Calu3 (cell line): Measurements from ENCODE around the gene FBXO2. TPM values are rescaled to one million over a fixed set of nuclear protein-coding genes. Genes with fewer than 3 reads are reported as not detected.

Experiments
- BruUV-seq: library from RNA; stranded (reverse); fragments of 400-500 nt; replicated peaks from 2 replicates; lab custom pipeline; 2021; lab: Mats Ljungman, UMichigan
- CTCF ChIA-PET: fragments of 300-600 bp; sonication (Branson Sonifier 250); formaldehyde crosslinking; loops from one replicate; lab custom pipeline; 2022; ENCODE audit warnings: antibody characterized with exemption; lab: Charles Lee
- DNase-seq: peaks from one replicate; pipeline ENCODE4 v3.0.0; 2022
- H3K27ac Mint-ChIP-seq: one replicate; pipeline ENCODE4 v1.8.0; 2022; ENCODE audit warnings: mixed read lengths; ENCODE audit not compliant: unreplicated experiment
- H3K27me3 Mint-ChIP-seq: one replicate; pipeline ENCODE4 v1.8.0; 2022; ENCODE audit warnings: mixed read lengths; ENCODE audit not compliant: unreplicated experiment
- H3K36me3 Mint-ChIP-seq: one replicate; pipeline ENCODE4 v1.8.0; 2022; ENCODE audit warnings: mild to moderate bottlenecking, moderate library complexity, mixed read lengths; ENCODE audit not compliant: insufficient read depth, unreplicated experiment
- H3K4me1 Mint-ChIP-seq: one replicate; pipeline ENCODE4 v1.8.0; 2022; ENCODE audit warnings: mild to moderate bottlenecking, low read depth, mixed read lengths; ENCODE audit not compliant: unreplicated experiment
- H3K4me3 Mint-ChIP-seq: one replicate; pipeline ENCODE4 v1.8.0; 2022; ENCODE audit warnings: mild to moderate bottlenecking, low read depth, moderate library complexity, mixed read lengths; ENCODE audit not compliant: unreplicated experiment
- H3K9me3 Mint-ChIP-seq: one replicate; pipeline ENCODE4 v1.8.0; 2022; ENCODE audit warnings: low read depth, mixed read lengths; ENCODE audit not compliant: unreplicated experiment
- CTCF ChIP-seq: fragments of 200-600 bp; IDR thresholded peaks from one replicate; pipeline ENCODE4 v1.8.0; 2022; ENCODE audit warnings: antibody characterized with exemption; ENCODE audit not compliant: unreplicated experiment
- intact Hi-C: fragments of 100-400 bp; cut with micrococcal nuclease; formaldehyde crosslinking; loops from one replicate; pipeline ENCODE4 v1.10.0; 2022; ENCODE audit not compliant: unreplicated experiment
- total RNA-seq: library from RNA; stranded (reverse); gene quantifications from 2 replicates; pipeline ENCODE4 v1.2.3, GENCODE V29; 2022

Gene FBXO2
- total RNA-seq, 1 experiment from 2014 or later, result 3.3 TPM

- CTCF ChIA-PET, result no interaction called here
- DNase-seq, result no peak
- TF ChIP-seq CTCF, result no peak
- no peaks in the 10 kb centered on the region for H3K9me3 Mint-ChIP-seq
- intact Hi-C loops, result no loop called here
- H3K27ac Mint-ChIP-seq, result no peak within 1 kb of the TSS
- BruUV-seq, result no TSS peak
- H3K4me3 Mint-ChIP-seq, result peak within 1 kb of the TSS; percentile 72
- peaks cover 66% of the 10 kb centered on the region for H3K27me3 Mint-ChIP-seq
- H3K36me3 Mint-ChIP-seq, result peaks cover 9% of the 10 kb centered on the region
- peaks cover 28% of the 10 kb centered on the region for H3K4me1 Mint-ChIP-seq
Observed at GRCh38 chr1:11691302-11691914, 37.2 kb upstream of the FBXO2 start, which contains the start of gene DRAXIN. DRAXIN (plus strand) TSS chr1:11691710; CDS start chr1:11706259, 14,549 bp downstream.

- TF ChIP-seq CTCF, result no peak
- peaks cover 9% of the 10 kb centered on the region for H3K36me3 Mint-ChIP-seq
- no peaks in the 10 kb centered on the region for H3K9me3 Mint-ChIP-seq
- intact Hi-C loops, result no loop called here
- peak overlapping the region; percentile 72 for H3K4me3 Mint-ChIP-seq
- CTCF ChIA-PET, result no interaction called here
- H3K27me3 Mint-ChIP-seq, result peaks cover 66% of the 10 kb centered on the region
- BruUV-seq, result no TSS peak
- H3K4me1 Mint-ChIP-seq, result peaks cover 28% of the 10 kb centered on the region
- DNase-seq, result peak; percentile 9
- no peak overlapping the region for H3K27ac Mint-ChIP-seq
Observed at GRCh38 chr1:11690397-11691301, 36.4 kb upstream of the FBXO2 start.

GRCh38 chr1:11688506-11688905 is 34.3 kb upstream of the FBXO2 start:
- no peaks in the 10 kb centered on the region for H3K9me3 Mint-ChIP-seq
- H3K27me3 Mint-ChIP-seq, result peaks cover 73% of the 10 kb centered on the region
- DNase-seq, result no peak
- intact Hi-C loops, result no loop called here
- no TSS peak for BruUV-seq
- no peak overlapping the region for H3K4me3 Mint-ChIP-seq
- H3K36me3 Mint-ChIP-seq, result peaks cover 9% of the 10 kb centered on the region
- no peak overlapping the region for H3K27ac Mint-ChIP-seq
- CTCF ChIA-PET, result no interaction called here
- peaks cover 23% of the 10 kb centered on the region for H3K4me1 Mint-ChIP-seq
- no peak for TF ChIP-seq CTCF

GRCh38 chr1:11685210-11685752 is 31.1 kb upstream of the FBXO2 start:
- peaks cover 43% of the 10 kb centered on the region for H3K27me3 Mint-ChIP-seq
- no peaks in the 10 kb centered on the region for H3K9me3 Mint-ChIP-seq
- no peak overlapping the region for H3K27ac Mint-ChIP-seq
- CTCF ChIA-PET, result interaction anchor here (1.2 kb wide), 1 partner anchor 10 kb away, joined by 3 read pairs; no protein-coding TSS in a partner anchor
- intact Hi-C loops, result no loop called here
- DNase-seq, result no peak
- no TSS peak for BruUV-seq
- no peak for TF ChIP-seq CTCF
- H3K36me3 Mint-ChIP-seq, result peaks cover 16% of the 10 kb centered on the region
- H3K4me3 Mint-ChIP-seq, result no peak overlapping the region
- peaks cover 9% of the 10 kb centered on the region for H3K4me1 Mint-ChIP-seq
